OCI-LY7 (cell line): Measurements from ENCODE around the gene SERTAD4. TPM values are rescaled to one million over a fixed set of nuclear protein-coding genes. Genes with fewer than 3 reads are reported as not detected.
"Not testable (repeated sequence)": the region's sequence is repeated elsewhere in the genome, so short reads cannot be mapped to it uniquely, and the experiment has no call there.

Experiments used
- BruUV-seq: library from RNA; stranded (reverse); fragments of 400-500 nt; replicated peaks from 2 replicates; lab custom pipeline; 2021; lab: Mats Ljungman, UMichigan
- CTCF ChIA-PET: fragments of 300-600 bp; sonication (Branson Sonifier 250); formaldehyde crosslinking; loops from one replicate; lab custom pipeline; 2022; ENCODE audit warnings: antibody characterized with exemption; ENCODE audit not compliant: unreplicated experiment; lab: Charles Lee
- POLR2A ChIA-PET: fragments of 300-600 bp; sonication (Branson Sonifier 250); formaldehyde crosslinking; loops from one replicate; lab custom pipeline; 2022; ENCODE audit warnings: antibody characterized with exemption; lab: Charles Lee
- DNase-seq: peaks from one replicate; pipeline ENCODE4 v3.0.0-alpha.2; 2015; ENCODE audit warnings: low spot score
- H2AFZ ChIP-seq: fragments of 200-600 bp; sonication (generic), shearing (Covaris generic); 2 replicates; pipeline ENCODE4 v1.6.1; 2014; ENCODE audit warnings: mild to moderate bottlenecking, antibody characterized with exemption, low read length, moderate library complexity
- H3K27ac ChIP-seq: fragments of 200-600 bp; sonication (generic); 2 replicates; pipeline ENCODE4 v1.5.1; 2014; ENCODE audit warnings: mixed run types, low read depth, mild to moderate bottlenecking, moderate library complexity, low read length, inconsistent platforms; ENCODE audit not compliant: poor library complexity, severe bottlenecking
- H3K36me3 ChIP-seq: fragments of 200-600 bp; sonication (generic); 2 replicates; pipeline ENCODE4 v1.6.1; 2014; ENCODE audit warnings: mild to moderate bottlenecking, antibody characterized with exemption, low read length, moderate library complexity, mixed read lengths; ENCODE audit not compliant: insufficient read depth
- H3K4me1 ChIP-seq: fragments of 200-600 bp; sonication (generic); 2 replicates; pipeline ENCODE4 v1.5.1; 2014; ENCODE audit warnings: mild to moderate bottlenecking, low read length; ENCODE audit not compliant: insufficient read depth, poor library complexity, severe bottlenecking
- H3K4me2 ChIP-seq: fragments of 200-600 bp; sonication (generic); 2 replicates; pipeline ENCODE4 v1.6.1; 2014; ENCODE audit warnings: mild to moderate bottlenecking, low read length
- H3K4me3 ChIP-seq: fragments of 200-600 bp; sonication (generic); 2 replicates; pipeline ENCODE4 v1.5.1; 2014; ENCODE audit warnings: mild to moderate bottlenecking, low read depth, low read length; ENCODE audit not compliant: poor library complexity, severe bottlenecking
- H3K79me2 ChIP-seq: fragments of 200-600 bp; sonication (generic); 2 replicates; pipeline ENCODE4 v1.6.1; 2016; ENCODE audit warnings: low read depth, mild to moderate bottlenecking, low read length, moderate library complexity, mixed read lengths; ENCODE audit not compliant: insufficient read depth
- H3K9me2 ChIP-seq: fragments of 200-600 bp; sonication (generic); 2 replicates; pipeline ENCODE4 v1.6.1; 2016; ENCODE audit warnings: mild to moderate bottlenecking, low read length, mixed read lengths; ENCODE audit not compliant: insufficient read depth
- H3K9me3 ChIP-seq: fragments of 200-600 bp; sonication (generic); 2 replicates; pipeline ENCODE4 v1.6.1; 2014; ENCODE audit warnings: mild to moderate bottlenecking, mixed run types, low read length, mixed read lengths
- H4K20me1 ChIP-seq: fragments of 200-600 bp; sonication (generic); 2 replicates; pipeline ENCODE4 v1.6.1; 2014; ENCODE audit warnings: mild to moderate bottlenecking, antibody characterized with exemption, low read length, moderate library complexity, mixed read lengths; ENCODE audit not compliant: insufficient read depth
- EZH2phosphoT487 ChIP-seq: fragments of 200-600 bp; sonication (generic); IDR thresholded peaks from 2 replicates; pipeline ENCODE4 v1.6.1; 2018; ENCODE audit warnings: low read depth, borderline replicate concordance, mild to moderate bottlenecking, mixed run types, antibody characterized with exemption, low read length, moderate library complexity, mixed read lengths
- intact Hi-C: fragments of 100-400 bp; cut with micrococcal nuclease; formaldehyde crosslinking; loops from one replicate; pipeline ENCODE4 v1.10.0; 2022; ENCODE audit not compliant: unreplicated experiment
- total RNA-seq, 2 experiments: library from RNA; depleted of rRNA in 1 of 2; stranded (reverse); fragments of >200 nt in 1 of 2; shearing (Covaris generic) in 1 of 2; gene quantifications; 2 replicates each; pipeline ENCODE4 v1.2.3, GENCODE V29; 2014 to 2022
- TF ChIP-seq, protein P1 (sequence below): fragments of 200-600 bp; sonication (generic); conservative IDR thresholded peaks from 2 replicates; pipeline ENCODE4 v1.5.1; 2014; ENCODE audit warnings: mild to moderate bottlenecking, antibody characterized with exemption, low read length, moderate library complexity, mixed read lengths

The SERTAD4 gene
- total RNA-seq, 2 experiments from 2014 or later: not detected

DNA sequence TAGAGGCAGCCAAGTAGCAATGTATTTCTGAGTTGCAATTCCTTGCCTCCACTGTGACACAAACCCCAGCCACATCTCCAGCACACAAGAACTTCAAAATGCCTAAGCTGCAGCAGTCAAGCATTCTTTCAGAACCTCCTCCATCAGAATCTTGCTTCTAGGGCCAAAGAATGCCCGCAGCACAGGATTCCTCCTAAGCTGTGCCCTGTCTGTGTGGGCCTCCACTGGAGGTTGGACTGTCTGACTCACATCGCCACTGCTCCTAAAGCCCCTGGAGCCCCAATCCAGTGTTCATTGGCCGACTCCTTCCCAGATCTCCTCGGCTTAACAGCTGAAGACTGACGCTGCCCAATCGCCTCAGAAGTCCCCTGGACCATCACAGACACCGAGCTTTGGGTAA lies 43.2 kb upstream of the SERTAD4 start:
- Histone ChIP-seq H3K4me1 (no peaks in the 10 kb centered on the region), H2AFZ (no peak overlapping the region), H4K20me1 (no peaks in the 10 kb centered on the region), H3K4me2 (no peak overlapping the region), H3K9me2 (no peaks in the 10 kb centered on the region), H3K36me3 (no peaks in the 10 kb centered on the region), H3K9me3 (no peaks in the 10 kb centered on the region), H3K4me3 (no peak overlapping the region), H3K27ac (no peak overlapping the region), H3K79me2 (no peaks in the 10 kb centered on the region)
- no TSS peak for BruUV-seq
- no peak for DNase-seq
- CTCF ChIA-PET: no interaction called here
- POLR2A ChIA-PET: interaction anchor here (1.4 kb wide), 1 partner anchor 14 kb away, joined by 5 read pairs; no protein-coding TSS in a partner anchor
- intact Hi-C loops: no loop called here
- no peak for TF ChIP-seq EZH2phosphoT487
- TF ChIP-seq, protein P1, sequence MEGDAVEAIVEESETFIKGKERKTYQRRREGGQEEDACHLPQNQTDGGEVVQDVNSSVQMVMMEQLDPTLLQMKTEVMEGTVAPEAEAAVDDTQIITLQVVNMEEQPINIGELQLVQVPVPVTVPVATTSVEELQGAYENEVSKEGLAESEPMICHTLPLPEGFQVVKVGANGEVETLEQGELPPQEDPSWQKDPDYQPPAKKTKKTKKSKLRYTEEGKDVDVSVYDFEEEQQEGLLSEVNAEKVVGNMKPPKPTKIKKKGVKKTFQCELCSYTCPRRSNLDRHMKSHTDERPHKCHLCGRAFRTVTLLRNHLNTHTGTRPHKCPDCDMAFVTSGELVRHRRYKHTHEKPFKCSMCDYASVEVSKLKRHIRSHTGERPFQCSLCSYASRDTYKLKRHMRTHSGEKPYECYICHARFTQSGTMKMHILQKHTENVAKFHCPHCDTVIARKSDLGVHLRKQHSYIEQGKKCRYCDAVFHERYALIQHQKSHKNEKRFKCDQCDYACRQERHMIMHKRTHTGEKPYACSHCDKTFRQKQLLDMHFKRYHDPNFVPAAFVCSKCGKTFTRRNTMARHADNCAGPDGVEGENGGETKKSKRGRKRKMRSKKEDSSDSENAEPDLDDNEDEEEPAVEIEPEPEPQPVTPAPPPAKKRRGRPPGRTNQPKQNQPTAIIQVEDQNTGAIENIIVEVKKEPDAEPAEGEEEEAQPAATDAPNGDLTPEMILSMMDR: no peak

DNA sequence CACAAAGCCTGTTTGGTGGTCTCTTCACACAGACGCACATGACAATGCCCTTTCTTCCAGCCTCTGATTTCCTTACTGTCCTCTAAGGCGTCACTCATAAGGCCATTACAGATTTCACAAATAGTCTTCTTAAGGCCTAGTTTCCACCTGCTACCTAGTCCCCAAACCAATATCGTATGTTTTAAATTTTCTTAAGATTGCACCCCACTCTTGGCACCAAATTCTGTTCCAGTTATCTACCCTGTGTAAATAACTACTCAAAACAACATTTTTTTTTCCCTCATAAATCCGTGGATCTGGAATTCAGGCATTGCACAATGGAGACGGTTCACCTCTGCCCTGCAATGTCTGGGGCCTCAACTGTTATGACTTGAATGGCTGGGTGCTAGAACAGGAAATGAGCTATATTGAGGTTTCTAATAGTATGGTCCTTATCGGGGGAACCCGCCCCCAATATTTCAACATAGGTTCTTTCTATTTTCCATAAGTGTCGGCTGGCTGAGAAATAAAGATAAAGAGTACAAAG lies 36.9 kb upstream of the SERTAD4 start:
- Histone ChIP-seq H4K20me1 (no peaks in the 10 kb centered on the region), H3K27ac (no peak overlapping the region), H2AFZ (no peak overlapping the region), H3K4me3 (no peak overlapping the region), H3K36me3 (no peaks in the 10 kb centered on the region), H3K9me3 (no peaks in the 10 kb centered on the region), H3K4me2 (no peak overlapping the region), H3K9me2 (no peaks in the 10 kb centered on the region), H3K79me2 (no peaks in the 10 kb centered on the region), H3K4me1 (no peaks in the 10 kb centered on the region)
- CTCF ChIA-PET: no interaction called here
- no peak for DNase-seq
- POLR2A ChIA-PET: no interaction called here
- TF ChIP-seq, protein P1: no peak
- no peak for TF ChIP-seq EZH2phosphoT487
- BruUV-seq: no TSS peak
- intact Hi-C loops: no loop called here

DNA sequence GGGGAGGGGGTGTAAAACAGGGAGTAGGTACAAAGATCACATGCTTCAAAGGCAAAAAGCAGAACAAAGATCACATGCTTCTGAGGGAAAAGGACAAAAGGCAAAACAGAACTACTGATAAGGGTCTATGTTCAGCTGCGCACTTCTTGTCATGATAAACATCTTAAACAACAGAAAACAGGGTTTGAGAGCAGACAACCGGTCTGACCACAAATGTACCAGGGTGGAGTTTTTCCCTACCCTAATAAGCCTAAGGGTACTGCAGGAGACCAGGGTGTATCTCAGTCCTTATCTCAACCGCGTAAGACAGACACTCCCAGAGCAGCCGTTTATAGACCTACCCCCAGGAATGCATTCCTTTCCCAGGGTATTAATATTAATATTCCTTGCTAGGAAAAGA lies 36.3 kb upstream of the SERTAD4 start:
- H3K9me3 ChIP-seq, CTCF ChIA-PET, DNase-seq, H3K4me2 ChIP-seq, H3K27ac ChIP-seq, H3K4me1 ChIP-seq, H3K36me3 ChIP-seq, H2AFZ ChIP-seq, POLR2A ChIA-PET, H3K79me2 ChIP-seq, H4K20me1 ChIP-seq, BruUV-seq, H3K4me3 ChIP-seq, intact Hi-C loops, H3K9me2 ChIP-seq: not testable (repeated sequence)
